Gastroesophageal sphincter (tissue), 4 donors: Measurements from ENCODE around the gene COG3. TPM values are rescaled to one million over a fixed set of nuclear protein-coding genes. Genes with fewer than 3 reads are reported as not detected.

Experiments used
- ATAC-seq: fragments of 150-250 bp; one replicate; pipeline ENCODE4 v1.9.1; 2016; ENCODE audit warnings: mild to moderate bottlenecking, moderate library complexity
- H3K27ac ChIP-seq, 4 donors: fragments of 200-600 bp; sonication (generic) in 3 of 4; 1 replicate in 3 of 4; 2 replicates in 1 of 4; pipeline ENCODE4 v1.5.1; 2016 to 2019
- H3K27me3 ChIP-seq: fragments of 200-600 bp; sonication (generic); one replicate; pipeline ENCODE4 v1.5.1; 2019
- H3K36me3 ChIP-seq, 2 donors: fragments of 200-600 bp; sonication (generic); one replicate each; pipeline ENCODE4 v1.5.1; 2019; ENCODE audit warnings: control low read depth in 1 of 2
- H3K4me1 ChIP-seq, 3 donors: fragments of 200-600 bp; sonication (generic); 1 replicate in 2 of 3; 2 replicates in 1 of 3; pipeline ENCODE4 v1.5.1; 2016 to 2019; ENCODE audit warnings: control low read depth in 2 of 3
- H3K4me3 ChIP-seq, 2 donors: fragments of 200-600 bp; sonication (generic); one replicate each; pipeline ENCODE4 v1.5.1; 2019; ENCODE audit warnings: mild to moderate bottlenecking in 1 of 2, moderate library complexity in 1 of 2
- H3K9me3 ChIP-seq, 3 donors: fragments of 200-600 bp; sonication (generic); one replicate each; pipeline ENCODE4 v1.5.1; 2017 to 2019; ENCODE audit warnings: control low read depth in 2 of 3
- CTCF ChIP-seq, 4 experiments: fragments of 200-600 bp in 2 of 4; fragments of 450-650 bp in 2 of 4; sonication (generic) in 1 of 4; IDR thresholded peaks; one replicate each; pipeline ENCODE4 v1.5.1; 2017 to 2019; ENCODE audit warnings: antibody characterized with exemption in 4 of 4, mild to moderate bottlenecking in 2 of 4, moderate library complexity in 2 of 4
- EP300 ChIP-seq: sonication (generic); formaldehyde crosslinking; IDR thresholded peaks from one replicate; pipeline ENCODE4 v1.6.1; 2017; ENCODE audit warnings: antibody characterized with exemption, mild to moderate bottlenecking
- POLR2A ChIP-seq, 2 donors: fragments of 450-650 bp; IDR thresholded peaks; one replicate each; pipeline ENCODE4 v1.6.1; 2017; ENCODE audit warnings: antibody characterized with exemption in 2 of 2, mild to moderate bottlenecking in 2 of 2, moderate library complexity in 1 of 2
- POLR2AphosphoS5 ChIP-seq: sonication (generic); formaldehyde crosslinking; IDR thresholded peaks from one replicate; pipeline ENCODE4 v1.6.1; 2017; ENCODE audit warnings: antibody characterized with exemption
- WGBS, 2 donors: methylation state at CpG; one replicate each; pipeline ENCODE4 v1.1.5; 2018; ENCODE audit warnings: low coverage in 1 of 2; 5-methylcytosine and 5-hydroxymethylcytosine counted together
- small RNA-seq, 4 donors: library from RNA; depleted of rRNA; stranded (forward); fragments of <200 nt; gene quantifications; one replicate each; pipeline ENCODE3, GENCODE V24; 2016
- total RNA-seq, 4 donors: library from RNA; depleted of rRNA; stranded (reverse); fragments of >200 nt; gene quantifications; one replicate each; pipeline ENCODE4 v1.1.0, GENCODE V29; 2016

COG3 gene
- total RNA-seq, 4 donors from 2014 or later: 19.4 to 30.0 (median 21.3) TPM

GRCh38 chr13:45584816-45585215 is 120.1 kb downstream of the COG3 start:
- Histone ChIP-seq H3K4me3 (no peak overlapping the region), H3K4me1 (no peaks in the 10 kb centered on the region), H3K27ac (no peak overlapping the region), H3K9me3 (no peaks in the 10 kb centered on the region), H3K27me3 (peaks cover 16% of the 10 kb centered on the region), H3K36me3 (no peaks in the 10 kb centered on the region)
- no peak for ATAC-seq
- TF ChIP-seq EP300 (no peak), POLR2A (IDR thresholded peaks at IDR 0.05) (no peak), POLR2AphosphoS5 (no peak), CTCF (IDR thresholded peaks at IDR 0.05) (no peak)
- WGBS, 2 donors: 81% methylated on average over 6 of the region's 6 CpGs; no CpG with 5 or more reads in 1 of the 2 donors

Small RNAs within 50 kb of the gene (small RNA-seq; reads per million reads assigned to genes)
- gene RNA5SP27: 0 reads per million in 4 donors
- 0 reads per million in 4 donors for gene TIMM9P3

Other genes with a start within 250 kb of the COG3 start
- 1,000 to 10,000 TPM; 1,925 to 3,753 (median 2,929) TPM for gene TPT1, start 123.8 kb upstream of the COG3 start, total RNA-seq
- gene SLC25A30, start 46.6 kb upstream of the COG3 start, total RNA-seq: 10 to 100 TPM in 3 of 4 donors, 1 to 10 TPM in 1; 7.4 to 16.3 (median 13.1) TPM
- not detected for gene ERICH6B, start 150.8 kb downstream of the COG3 start, total RNA-seq
- gene CBY2, start 237.4 kb downstream of the COG3 start, total RNA-seq: not detected